Inferior parietal cortex (tissue), 1 donor: ENCODE results near the gene SERTM1.

ENCODE experiments used
- DNase-seq: peaks from one replicate; pipeline ENCODE4 v3.0.0-alpha.2; 2016; ENCODE audit errors: extremely low spot score

Gene SERTM1

DNA sequence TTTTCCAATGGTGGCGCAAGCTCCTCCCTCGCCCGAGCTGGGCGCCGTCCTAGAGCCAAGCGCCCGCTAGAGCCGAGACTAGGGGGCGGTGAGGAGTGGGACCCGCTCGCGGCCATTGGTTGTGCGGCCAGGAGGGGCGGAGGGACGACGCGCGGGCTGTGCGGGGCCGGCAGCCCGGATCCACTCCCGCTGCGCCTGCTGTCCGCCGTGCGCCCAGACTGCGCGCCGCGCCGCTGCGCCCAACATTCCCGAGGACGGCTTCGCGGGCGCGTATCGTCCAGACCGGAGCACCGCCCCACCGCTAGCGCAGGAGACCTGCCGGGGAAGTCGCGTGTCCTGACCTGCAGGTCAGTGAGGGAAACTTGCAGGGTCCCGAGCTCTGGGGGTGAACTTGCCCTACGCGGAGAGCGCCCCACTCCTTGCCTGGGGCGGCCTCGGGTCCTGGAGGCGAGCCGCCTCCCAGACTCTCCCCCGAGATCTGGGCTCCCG lies at the start of gene SERTM1:
Gene SERTM1, plus strand, starts transcription at position 183 of the 489 bp plus-strand sequence. CDS start 21,059 bp downstream, outside the sequence.
- DNase-seq = no peak

DNA sequence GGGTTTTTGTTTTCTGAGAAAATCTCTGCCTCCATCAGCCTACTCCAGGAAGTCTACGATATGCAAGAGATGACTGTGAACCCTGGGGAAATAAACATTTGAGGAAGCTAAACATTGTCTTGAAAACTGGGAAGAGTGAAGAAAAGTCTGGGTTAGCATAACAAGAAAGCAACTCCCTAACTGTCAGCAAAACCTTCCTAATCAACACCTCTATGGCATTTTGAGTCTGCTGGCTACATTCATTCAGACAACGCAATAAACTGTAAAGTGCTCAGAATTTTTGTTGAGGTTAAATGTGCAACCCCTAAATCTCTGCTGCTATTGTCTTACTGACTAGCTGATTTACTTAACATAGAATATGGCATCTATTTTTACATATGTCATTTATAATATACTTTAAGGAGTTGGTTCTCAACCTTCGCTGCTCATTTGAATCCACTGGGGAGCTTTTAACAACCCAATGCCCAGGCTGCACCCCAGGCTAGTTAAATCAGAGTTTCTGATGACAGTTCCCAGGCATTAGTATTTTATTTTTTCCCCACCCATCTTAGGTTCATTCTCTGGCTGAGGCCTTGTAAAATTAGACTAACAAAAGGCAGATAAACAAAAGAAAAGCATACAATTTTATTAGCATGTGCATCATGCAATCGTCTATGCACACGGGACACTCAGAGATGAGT lies 45.3 kb upstream of the SERTM1 start:
- DNase-seq = no peak

DNA sequence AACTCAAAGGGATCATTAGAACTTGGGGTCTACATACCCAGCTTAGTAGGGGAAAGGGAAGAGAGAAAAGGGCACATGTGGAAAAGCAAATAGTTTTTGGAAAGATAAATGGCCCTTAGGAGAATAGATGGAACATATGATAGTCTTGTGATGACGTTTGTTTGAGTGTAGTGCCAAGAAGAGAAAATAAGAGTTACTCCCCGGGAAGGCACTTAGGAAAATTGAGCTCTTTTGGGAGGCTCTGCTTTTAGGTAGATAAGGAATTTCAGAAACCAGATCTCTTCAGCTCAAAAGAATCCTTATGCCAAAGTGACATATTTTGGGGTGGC lies 44.8 kb upstream of the SERTM1 start:
- no peak for DNase-seq

DNA sequence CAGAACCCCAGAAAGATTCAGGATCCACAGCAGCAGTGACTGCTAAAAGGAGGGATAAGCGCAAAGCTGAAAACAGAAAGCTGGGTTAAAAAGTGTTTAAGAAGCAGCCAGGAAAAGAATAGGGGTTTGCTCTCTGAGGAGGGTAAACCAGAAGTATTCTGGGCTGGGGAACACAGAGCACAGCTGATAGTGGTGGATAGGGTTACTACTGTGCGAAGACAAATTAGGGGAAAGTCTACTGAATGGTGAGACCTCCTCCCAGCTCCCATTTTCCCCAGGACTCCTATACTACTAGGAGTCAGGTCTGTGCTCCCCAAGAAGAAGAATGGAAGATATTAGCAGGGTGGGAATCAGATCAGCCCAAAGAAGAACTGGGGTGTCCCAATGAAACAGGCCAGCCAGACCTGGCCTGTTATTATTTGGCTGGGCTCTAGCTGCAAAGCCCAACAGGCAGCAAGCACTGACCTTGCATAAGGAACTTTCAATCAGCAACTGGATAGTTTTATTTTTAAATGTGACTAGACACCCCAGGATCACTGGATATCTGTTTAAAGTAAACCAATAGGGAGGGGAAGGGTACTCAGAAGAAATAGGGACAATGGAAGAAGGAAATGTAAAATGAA lies 43.5 kb upstream of the SERTM1 start:
- no peak for DNase-seq

DNA sequence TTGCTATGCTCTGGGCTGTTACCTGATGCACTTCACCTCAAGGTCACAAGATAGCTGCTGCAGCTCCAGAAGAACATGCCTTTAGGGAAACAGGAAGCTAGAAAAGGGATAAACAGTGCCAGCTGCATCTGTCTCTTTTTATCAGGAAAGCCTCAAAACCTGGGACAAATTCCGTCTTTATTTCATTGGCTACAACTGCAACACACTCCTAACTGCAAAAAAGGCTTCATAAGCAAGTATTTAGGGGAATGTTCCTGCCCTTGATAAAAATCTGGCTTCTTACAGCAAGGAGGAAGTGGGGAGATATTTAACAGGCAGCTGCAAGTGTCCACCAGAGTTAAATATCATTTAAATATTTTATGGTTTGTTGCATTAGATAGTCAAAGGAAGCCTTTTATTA lies 34.2 kb upstream of the SERTM1 start:
- no peak for DNase-seq

DNA sequence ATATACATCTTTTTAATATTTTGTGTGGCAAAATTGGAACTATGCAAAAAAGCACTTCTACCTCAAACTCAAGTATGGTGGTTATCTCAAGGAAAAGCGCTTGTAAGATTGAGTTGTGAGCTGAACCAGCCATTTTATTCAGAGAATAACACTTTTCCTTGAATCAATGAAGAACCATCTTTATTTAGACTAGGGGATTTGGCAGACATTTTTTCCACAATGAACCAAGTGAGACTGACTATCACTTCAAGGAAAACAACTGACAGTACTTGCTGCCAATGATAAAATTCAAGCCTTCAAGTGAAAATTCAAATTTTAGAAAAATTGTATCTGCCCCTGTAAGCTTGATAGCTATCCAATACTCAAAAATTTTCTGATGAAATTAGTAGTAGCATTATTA lies 23.2 kb upstream of the SERTM1 start:
- DNase-seq = no peak

DNA sequence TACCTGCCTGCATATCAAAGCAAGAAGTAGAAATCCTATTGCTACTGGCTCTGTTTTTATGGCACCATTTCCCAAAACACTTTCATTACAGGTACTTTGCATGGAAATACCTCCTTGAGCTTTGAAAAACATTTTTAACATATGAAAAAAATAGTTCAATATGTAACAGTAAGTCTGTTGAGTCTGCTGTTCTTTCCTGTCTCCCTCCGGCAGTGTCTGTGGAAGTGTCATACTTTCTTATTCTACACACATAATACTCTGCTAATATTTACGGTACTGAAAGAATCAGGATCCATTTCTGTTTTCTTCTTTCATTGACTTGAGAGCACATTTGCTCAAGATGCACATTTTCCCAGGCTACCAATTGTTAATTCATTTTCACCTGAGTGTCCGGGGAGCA lies 8.2 kb upstream of the SERTM1 start:
- no peak for DNase-seq

DNA sequence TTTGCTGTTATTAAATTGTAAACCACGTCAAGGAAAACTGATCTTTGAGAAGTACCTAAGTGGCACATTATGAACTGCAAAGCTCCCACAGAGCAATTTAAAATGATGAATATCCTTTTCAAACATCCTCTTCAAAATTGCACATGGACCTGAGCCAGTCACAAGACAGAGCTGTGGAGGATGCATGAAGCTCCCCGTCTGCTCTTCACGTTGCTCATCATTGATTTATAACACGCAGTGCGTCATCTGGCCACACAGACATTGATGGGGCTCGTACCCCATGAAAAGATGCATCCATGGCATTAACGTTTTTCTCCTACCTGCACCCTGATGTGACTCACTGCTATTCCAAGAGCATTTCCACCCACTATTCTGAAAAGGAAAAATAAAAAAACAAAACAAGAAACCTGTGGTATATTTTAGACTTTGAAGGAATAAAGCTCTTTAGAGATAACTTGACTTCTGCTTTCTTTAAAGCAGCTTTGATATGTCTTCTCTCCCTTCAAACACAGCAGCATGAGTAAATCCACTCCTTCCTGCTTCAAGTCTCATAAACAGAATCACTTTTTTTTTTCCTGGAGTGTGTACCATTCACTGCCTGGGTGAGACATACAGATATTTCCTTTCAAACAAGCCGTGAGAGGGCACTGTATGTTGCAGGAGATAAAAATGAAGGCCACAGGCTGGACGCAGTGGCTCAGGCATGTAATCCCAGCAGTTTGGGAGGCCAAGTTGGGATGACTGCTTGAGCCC lies 7.2 kb upstream of the SERTM1 start:
- DNase-seq = no peak

DNA sequence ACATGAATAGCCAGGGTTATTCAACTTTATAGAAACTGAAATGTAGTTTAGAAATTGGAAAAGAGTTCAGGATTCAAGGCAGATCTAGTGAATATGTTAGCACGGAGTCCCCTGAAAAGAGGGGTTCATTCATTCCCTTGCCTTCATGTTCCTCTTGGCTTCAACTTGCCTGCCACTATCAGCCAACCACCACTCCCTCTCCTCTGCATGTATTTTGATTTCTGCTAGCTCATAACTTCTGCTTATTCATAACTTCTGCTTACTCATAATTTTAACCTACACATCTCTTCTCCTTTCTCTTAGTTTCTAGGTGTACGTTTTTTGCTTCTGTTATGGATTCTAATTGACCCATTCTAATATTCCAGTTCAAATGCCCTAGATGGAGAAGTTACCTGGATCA lies 5.5 kb upstream of the SERTM1 start:
- no peak for DNase-seq

DNA sequence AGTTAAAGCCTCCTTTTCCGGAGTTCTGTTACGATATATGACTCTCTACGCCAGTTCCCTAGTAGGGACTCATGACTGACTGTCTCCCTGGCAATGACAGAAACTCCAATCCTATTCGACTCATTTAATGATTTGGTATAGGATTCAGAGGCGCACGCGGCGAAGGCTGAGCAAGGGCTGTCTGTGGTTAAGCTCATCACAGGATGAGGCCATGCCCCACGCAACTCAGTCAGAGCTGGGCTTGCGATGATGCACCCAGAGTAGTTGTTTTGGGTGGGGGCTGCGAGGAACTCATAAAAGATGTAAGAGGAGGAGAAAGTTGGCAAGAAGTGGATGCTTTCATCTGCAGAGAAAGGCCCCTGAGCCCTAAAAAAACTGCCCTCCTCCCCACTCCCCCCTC lies 468 bp upstream of the SERTM1 start:
- no peak for DNase-seq

DNA sequence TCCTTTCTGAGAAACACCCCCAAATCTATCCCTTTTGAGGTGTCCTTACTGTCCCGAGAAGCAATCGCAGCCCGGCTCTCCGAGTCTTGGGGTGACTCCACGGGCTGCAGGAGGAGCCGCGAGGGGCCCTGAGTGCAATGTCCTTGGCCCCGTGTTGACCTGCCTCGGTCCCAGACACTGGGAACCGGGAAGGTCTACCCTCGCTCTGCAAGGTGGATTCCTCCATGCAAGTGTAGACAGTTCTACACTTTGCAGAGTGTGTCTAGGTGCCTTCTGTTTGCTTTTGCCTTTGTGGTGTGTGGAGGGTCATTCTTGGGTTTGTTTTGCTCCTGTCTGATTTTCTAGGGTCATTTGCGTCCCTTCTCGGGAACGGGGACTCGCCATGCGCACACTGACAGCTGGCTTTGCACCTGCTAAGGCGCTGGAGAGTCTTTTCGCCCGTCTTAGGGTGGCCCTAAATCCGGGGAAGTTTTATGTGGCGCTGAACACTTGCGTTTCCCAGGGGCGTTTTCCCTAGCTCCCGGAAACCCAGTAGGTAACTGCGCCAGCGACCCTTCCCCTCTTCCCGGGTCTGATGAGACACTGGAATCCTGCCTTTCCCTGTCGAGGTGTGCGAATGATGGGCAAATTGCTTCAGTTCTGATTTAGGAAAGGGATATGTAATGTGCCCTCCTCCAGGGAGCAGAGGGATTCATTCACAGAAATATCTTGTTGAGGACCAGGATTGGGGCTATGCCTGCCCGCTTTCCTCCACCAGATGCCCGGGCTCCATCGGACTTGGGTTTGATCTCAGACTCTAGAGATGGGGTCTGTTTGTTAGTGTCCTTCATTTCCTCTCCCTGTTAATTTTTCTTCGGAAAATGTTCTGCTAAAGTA lies 755 bp downstream of the SERTM1 start:
- no peak for DNase-seq

DNA sequence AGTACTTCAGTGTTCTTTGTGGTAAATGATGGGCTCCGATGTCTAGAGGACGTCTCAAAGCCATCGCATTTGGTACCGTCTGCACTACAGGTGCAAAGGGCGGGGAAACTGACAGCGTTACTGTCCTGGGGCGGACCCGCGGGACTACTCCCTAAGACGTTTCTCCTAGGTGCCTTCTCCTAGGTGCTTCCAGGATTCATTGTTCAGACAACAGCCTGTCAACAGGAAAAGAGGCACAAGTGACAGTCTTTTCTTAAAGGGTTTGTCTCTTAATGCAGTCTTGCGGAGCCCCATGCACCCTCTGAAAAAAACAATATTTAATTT lies 1.4 kb downstream of the SERTM1 start:
- no peak for DNase-seq

DNA sequence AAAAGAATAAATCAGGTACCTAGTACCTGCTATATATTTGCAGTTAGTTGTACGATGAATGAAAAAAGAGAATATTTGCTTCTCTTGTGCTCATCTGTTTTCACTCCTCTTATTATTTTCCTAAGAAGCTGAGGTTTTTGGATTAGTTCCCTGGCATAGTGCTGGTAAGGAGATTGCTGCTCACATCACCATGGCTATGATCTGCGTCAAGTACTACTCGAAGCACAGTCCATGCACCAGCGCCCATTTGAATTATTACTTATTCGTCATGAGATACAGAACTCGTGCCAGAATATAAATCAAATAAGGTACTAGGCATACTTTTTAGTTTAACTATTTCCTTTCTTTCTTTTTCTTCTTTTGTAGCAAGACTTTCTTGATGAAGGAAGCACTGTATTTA lies 7.1 kb downstream of the SERTM1 start:
- DNase-seq = no peak

DNA sequence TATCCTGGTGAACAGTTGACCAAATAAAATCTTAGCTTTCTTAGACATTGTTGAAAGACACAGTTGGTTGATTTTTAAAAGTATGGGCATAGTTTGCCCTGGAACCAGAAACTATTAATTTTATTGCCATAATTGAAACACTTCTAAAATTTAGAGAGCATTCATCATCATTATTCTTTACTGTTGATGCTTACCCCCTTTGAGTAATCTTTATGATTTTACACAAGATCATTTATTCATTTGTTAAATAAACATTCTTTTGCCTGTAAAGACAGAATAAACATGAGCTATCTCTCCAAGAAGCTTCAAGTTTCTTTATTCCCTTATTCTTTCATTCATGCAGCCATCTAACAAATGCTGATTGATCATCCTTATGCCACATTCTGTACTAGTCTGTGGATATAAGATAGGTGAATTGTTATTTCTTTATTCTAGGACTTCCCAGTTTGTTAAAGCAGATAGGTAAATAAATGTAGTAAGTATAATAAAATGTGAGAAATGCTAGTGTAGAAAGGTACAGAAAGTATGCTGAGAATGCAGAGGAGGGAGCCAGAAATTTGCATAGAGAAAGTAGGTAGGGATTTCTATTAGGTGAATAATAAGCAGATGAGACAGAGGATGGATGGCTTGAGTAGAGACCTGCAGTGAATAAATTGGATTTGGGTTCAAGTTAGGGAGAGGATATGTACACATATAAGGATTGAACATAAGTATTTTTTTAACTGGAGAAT lies 8.2 kb downstream of the SERTM1 start:
- no peak for DNase-seq

DNA sequence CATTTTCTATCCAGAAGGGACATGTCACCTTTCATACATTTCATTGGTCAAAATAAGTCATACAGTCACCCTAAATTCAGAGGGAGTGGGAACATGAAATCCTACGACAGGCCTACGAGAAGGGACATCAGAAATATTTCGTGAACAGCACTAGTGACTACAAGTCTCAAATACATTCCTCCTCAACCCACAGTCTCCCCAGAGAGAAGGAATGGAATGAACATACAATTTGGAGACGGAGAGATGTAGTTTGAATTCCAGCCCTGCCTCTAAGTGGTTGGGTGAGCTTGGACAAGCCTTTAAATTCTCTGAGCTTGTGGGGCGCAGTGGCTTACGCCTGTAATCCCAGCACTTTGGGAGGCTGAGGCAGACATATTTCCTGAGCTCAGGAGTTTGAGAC lies 9.9 kb downstream of the SERTM1 start:
- DNase-seq = no peak

DNA sequence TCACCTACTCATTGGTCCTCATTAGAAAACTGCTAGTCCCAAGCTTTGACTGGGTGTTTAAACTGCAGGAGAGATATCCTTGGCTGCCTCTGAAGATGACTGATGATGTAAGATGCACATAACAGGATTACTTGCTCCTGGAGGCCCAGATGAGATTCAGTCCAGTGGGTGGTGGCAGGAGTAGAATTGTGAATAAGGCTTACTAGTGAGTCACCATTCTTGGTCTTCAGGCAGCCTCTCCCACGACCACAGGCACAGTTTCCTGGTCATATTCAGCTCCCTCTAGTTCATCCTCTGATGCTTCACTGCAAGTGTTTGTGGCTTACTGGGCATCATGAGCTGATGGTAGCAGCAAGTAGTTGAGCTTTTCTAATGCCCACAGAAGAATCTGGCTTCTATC lies 12.1 kb downstream of the SERTM1 start:
- DNase-seq = no peak

DNA sequence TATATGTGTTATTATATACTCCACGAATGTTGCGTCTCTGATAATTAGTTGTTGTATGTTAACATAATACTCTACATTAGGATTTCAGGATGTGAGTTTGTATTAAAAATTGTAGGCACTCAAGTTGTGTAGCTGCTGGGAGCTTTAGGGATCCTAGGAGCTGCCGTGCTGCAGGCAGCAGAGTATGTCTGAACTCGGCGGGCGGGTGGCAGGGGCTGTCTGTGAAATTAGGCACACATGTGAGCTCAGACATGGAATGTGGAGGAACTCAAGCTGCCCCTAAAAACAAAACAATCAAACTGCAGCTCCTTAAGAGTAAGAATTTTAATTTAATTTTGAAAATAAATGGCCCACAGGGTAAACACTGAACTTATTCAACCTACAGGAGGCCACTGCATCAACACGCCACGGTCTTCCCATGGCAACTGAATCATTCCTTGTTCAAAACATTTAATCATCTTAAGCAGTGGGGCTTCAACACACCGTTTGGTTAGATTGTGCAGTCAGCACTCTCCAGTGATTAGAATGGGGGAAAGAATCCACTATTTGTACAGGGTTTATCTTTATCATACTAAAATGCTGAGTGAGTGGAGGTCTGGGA lies 22.7 kb downstream of the SERTM1 start:
- no peak for DNase-seq

DNA sequence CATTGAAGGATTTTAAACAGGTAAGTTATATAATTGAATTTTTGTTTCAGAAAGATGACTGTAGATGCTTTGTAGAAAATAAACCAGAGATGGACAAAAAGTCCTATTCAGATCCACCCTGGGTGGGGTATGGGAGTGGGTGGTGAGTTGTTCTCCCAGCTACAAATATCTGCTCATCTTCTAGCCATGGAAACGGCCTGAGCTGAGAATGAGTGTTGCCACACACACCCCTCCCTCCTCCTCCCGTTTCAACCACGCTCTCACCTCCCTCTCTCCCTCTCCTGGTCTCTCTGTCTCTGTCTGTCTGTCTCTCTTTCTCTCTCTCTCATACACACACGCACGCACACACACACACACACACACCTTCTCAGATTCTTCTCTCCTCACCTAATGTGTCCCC lies 26.4 kb downstream of the SERTM1 start:
- no peak for DNase-seq

DNA sequence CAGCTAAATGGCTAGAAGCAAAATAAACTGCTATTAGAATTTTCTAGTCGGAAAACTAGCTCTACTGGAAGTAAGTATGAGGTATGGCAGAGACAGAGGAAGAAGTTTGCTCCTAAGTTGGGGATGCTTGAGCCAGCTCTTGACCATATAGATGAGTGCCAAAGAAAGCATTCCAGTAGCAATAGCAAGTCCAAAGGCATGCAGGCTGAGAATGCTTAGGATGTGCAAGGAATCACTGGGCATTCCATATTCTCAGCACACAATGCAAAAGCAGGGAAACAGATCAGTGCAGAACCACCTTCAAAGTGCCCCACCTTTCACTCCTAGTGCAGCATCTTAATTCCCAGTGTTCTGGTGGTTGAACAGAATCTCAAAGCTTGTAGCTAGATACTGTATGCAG lies 32.9 kb downstream of the SERTM1 start:
- no peak for DNase-seq

DNA sequence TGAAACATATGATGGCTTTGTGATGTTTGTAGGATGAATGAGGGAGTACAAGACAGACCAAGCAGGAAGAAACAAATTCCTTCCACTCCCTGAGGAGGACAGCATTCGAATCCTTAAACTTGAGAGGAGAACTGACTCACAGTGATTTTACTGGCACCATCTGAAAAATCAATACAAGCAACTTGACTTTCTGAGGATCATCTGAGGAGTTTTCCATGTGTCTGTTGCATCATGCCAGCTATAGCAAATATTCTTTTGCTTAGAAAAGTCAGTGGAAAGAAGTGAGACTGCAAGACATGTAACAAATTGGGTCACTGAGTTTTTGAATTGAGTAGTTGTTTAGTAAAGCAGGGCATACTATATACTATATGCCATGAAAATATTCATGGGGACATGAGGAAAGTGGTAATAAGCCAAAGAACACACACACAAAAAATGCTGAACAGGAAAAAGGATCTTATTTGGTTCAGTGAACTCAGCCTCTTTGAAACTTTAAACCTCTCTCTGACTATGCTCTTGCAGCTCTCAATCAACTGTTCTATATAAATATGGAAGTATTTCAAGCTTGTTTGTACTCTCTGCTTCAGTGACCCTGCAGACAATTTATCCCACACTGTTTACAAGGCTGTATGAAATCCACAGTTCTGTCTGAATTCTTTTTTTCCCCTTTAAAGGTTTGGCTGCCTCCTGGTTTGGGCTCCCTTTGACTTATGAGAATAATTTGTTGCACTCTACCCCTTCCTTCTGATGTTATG lies 35.5 kb downstream of the SERTM1 start:
- no peak for DNase-seq
